ENCODE data around the gene SELENOP. TPM values are rescaled to one million over a fixed set of nuclear protein-coding genes. Genes with fewer than 3 reads are reported as not detected.

The SELENOP gene
- total RNA-seq, 1 experiment from 2014 or later, result 153 TPM

DNA sequence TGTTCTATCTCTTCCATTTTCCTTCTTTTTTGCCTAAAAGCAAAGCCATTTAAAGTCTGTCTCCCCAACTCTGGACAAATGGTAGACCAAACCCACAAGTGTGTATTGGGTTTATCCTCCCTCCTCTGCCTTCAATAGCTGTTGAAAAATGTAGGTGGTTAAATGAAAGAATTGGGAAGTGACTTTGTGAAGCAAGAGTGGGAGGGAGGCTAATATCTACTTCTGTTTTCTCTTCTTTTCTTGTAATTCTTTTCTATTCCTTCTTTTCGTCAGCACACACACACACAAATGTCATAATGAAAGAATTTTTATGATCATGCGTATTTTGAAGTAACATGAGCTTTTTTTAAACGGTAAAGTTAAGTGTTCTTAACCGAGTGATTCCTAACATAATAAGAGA is 51.3 kb downstream of the SELENOP start:
- intact Hi-C loops (cut with micrococcal nuclease; ENCODE audit: unreplicated experiment), result no loop called here
- Mint-ChIP-seq H3K9me3 (ENCODE audit: unreplicated experiment) (no peaks in the 10 kb centered on the region), H3K4me1 (ENCODE audit: low read depth, unreplicated experiment) (no peaks in the 10 kb centered on the region), H3K27ac (ENCODE audit: unreplicated experiment) (no peak overlapping the region), H3K4me3 (ENCODE audit: unreplicated experiment) (no peak overlapping the region), H3K36me3 (ENCODE audit: insufficient read depth, unreplicated experiment) (no peaks in the 10 kb centered on the region), H3K27me3 (ENCODE audit: insufficient read depth, unreplicated experiment) (no peaks in the 10 kb centered on the region)
- Histone ChIP-seq H3K4me3 (ENCODE audit: low read depth, low read length) (no peak overlapping the region), H3K9me3 (no peaks in the 10 kb centered on the region), H3K4me1 (no peaks in the 10 kb centered on the region), H3K27me3 (replicated peaks; ENCODE audit: control insufficient read depth, insufficient read depth, low read length) (no peaks in the 10 kb centered on the region), H3K36me3 (ENCODE audit: control insufficient read depth, insufficient read depth, low read length) (no peaks in the 10 kb centered on the region)
- TF ChIP-seq, protein P1, sequence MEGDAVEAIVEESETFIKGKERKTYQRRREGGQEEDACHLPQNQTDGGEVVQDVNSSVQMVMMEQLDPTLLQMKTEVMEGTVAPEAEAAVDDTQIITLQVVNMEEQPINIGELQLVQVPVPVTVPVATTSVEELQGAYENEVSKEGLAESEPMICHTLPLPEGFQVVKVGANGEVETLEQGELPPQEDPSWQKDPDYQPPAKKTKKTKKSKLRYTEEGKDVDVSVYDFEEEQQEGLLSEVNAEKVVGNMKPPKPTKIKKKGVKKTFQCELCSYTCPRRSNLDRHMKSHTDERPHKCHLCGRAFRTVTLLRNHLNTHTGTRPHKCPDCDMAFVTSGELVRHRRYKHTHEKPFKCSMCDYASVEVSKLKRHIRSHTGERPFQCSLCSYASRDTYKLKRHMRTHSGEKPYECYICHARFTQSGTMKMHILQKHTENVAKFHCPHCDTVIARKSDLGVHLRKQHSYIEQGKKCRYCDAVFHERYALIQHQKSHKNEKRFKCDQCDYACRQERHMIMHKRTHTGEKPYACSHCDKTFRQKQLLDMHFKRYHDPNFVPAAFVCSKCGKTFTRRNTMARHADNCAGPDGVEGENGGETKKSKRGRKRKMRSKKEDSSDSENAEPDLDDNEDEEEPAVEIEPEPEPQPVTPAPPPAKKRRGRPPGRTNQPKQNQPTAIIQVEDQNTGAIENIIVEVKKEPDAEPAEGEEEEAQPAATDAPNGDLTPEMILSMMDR (IDR thresholded peaks at IDR 0.05; ENCODE audit: insufficient read depth in 1 of 2, low read depth in 1 of 2, low read length in 1 of 2, severe bottlenecking in 1 of 2, unreplicated experiment in 1 of 2), result no peak
- CTCF ChIA-PET, result no interaction called here
- DNase-seq, result no peak
- POLR2A ChIA-PET, result no interaction called here
- BruUV-seq (replicated peaks), result no TSS peak

DNA sequence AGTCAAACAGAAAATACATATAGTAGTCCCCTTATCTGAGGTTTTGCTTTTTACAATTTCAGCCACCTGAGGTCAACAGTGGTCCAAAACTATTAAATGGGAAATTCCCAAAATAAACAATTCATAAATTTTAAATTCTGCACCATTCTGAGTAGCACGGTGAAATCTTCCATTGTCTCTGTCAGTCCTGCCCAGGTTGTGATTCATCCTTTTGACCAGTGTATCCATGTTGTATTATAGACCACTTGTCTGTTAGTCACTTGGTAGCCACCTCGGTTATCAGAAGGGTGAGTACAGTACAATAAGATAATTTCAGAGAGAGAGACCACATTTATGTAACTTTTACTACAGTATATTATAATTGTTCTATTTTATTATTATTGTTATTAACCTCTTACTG is 52.2 kb downstream of the SELENOP start:
- Mint-ChIP-seq H3K9me3 (ENCODE audit: unreplicated experiment) (no peaks in the 10 kb centered on the region), H3K36me3 (ENCODE audit: insufficient read depth, unreplicated experiment) (no peaks in the 10 kb centered on the region), H3K4me1 (ENCODE audit: low read depth, unreplicated experiment) (no peaks in the 10 kb centered on the region), H3K27me3 (ENCODE audit: insufficient read depth, unreplicated experiment) (no peaks in the 10 kb centered on the region), H3K27ac (ENCODE audit: unreplicated experiment) (no peak overlapping the region), H3K4me3 (ENCODE audit: unreplicated experiment) (no peak overlapping the region)
- POLR2A ChIA-PET, result interaction anchor here (0.6 kb wide), 1 partner anchor 26 kb away, joined by 5 read pairs; no protein-coding TSS in a partner anchor
- H3K27me3 ChIP-seq (replicated peaks; ENCODE audit: control insufficient read depth, insufficient read depth, low read length), result no peaks in the 10 kb centered on the region
- CTCF ChIA-PET, result interaction anchor here (0.7 kb wide), 1 partner anchor 128 kb away, joined by 7 read pairs; no protein-coding TSS in a partner anchor
- DNase-seq, result no peak
- H3K9me3 ChIP-seq, result no peaks in the 10 kb centered on the region
- TF ChIP-seq, protein P1 (IDR thresholded peaks at IDR 0.05; ENCODE audit: insufficient read depth in 1 of 2, low read depth in 1 of 2, low read length in 1 of 2, severe bottlenecking in 1 of 2, unreplicated experiment in 1 of 2), result no peak
- H3K4me3 ChIP-seq (ENCODE audit: low read depth, low read length), result no peak overlapping the region
- no peaks in the 10 kb centered on the region for H3K36me3 ChIP-seq (ENCODE audit: control insufficient read depth, insufficient read depth, low read length)
- intact Hi-C loops (cut with micrococcal nuclease; ENCODE audit: unreplicated experiment), result no loop called here
- BruUV-seq (replicated peaks), result no TSS peak
- H3K4me1 ChIP-seq, result no peaks in the 10 kb centered on the region

DNA sequence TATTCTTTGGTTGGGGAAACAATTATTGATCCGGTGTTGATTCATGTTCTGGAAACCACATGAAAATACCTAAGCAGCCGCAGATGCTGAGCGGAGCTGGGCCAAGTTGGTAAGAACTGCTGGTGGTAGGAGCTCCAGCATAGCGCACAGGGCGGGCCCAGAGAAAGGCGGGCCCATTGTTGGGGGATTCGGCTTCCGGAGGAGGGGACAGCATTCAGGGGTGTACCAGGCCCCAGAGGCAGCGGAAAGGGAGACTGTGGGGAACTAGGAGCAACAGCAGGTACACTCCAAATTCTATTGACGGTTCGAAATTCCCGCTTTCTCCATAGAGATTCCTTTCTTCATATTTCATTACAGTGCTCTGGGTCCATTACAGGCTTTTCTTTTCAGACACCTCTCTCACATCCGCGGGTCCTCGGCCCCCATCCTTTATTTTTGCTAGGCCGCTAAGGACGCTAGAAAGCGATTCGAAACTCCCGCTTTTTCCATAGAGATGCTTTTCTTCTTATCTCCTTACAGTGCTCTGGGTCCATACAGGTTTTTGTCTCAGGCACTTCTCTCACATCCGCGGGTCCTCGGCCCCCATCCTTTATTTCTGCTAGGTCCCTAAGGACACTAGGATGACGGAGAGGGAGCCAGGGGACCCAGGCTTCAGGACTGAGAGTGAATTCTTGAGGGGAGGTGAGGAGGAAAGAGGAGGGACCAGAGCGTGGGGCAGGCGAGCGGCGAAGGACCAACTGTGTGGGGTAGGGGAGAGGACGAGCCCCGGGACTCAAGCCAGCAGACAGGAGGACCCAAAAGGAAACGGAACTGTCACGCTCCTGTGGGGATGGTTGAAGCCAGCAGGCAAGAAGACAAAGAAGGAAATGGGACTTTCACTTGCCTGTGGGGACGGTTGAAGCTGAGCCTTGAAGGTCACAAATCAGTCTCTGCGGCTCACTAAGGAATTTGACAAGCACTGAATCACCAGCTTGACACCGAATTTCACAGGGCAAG is 54.8 kb downstream of the SELENOP start, which contains the start of gene CCDC152:
CCDC152 (plus strand) TSS at position 213 of the 996 bp plus-strand sequence. CDS start 2,304 bp downstream, outside the sequence.
- H3K9me3 Mint-ChIP-seq (ENCODE audit: unreplicated experiment), result no peaks in the 10 kb centered on the region
- no peaks in the 10 kb centered on the region for H3K4me1 Mint-ChIP-seq (ENCODE audit: low read depth, unreplicated experiment)
- Histone ChIP-seq H3K4me1 (no peaks in the 10 kb centered on the region), H3K27me3 (replicated peaks; ENCODE audit: control insufficient read depth, insufficient read depth, low read length) (no peaks in the 10 kb centered on the region), H3K9me3 (no peaks in the 10 kb centered on the region), H3K4me3 (ENCODE audit: low read depth, low read length) (no peak within 1 kb of the TSS), H3K36me3 (ENCODE audit: control insufficient read depth, insufficient read depth, low read length) (no peaks in the 10 kb centered on the region)
- no peaks in the 10 kb centered on the region for H3K27me3 Mint-ChIP-seq (ENCODE audit: insufficient read depth, unreplicated experiment)
- H3K4me3 Mint-ChIP-seq (ENCODE audit: unreplicated experiment), result no peak within 1 kb of the TSS
- no peaks in the 10 kb centered on the region for H3K36me3 Mint-ChIP-seq (ENCODE audit: insufficient read depth, unreplicated experiment)
- BruUV-seq (replicated peaks), result no TSS peak
- no peak within 1 kb of the TSS for H3K27ac Mint-ChIP-seq (ENCODE audit: unreplicated experiment)
- DNase-seq, result no peak
- ChIA-PET CTCF (no interaction called here), POLR2A (no interaction called here)
- TF ChIP-seq, protein P1 (IDR thresholded peaks at IDR 0.05; ENCODE audit: insufficient read depth in 1 of 2, low read depth in 1 of 2, low read length in 1 of 2, severe bottlenecking in 1 of 2, unreplicated experiment in 1 of 2), result no peak
- intact Hi-C loops (cut with micrococcal nuclease; ENCODE audit: unreplicated experiment), result no loop called here
